Measurements from ENCODE around the gene EXOC6B.
"Not testable (repeated sequence)": the region's sequence is repeated elsewhere in the genome, so short reads cannot be mapped to it uniquely, and the experiment has no call there.

DNA sequence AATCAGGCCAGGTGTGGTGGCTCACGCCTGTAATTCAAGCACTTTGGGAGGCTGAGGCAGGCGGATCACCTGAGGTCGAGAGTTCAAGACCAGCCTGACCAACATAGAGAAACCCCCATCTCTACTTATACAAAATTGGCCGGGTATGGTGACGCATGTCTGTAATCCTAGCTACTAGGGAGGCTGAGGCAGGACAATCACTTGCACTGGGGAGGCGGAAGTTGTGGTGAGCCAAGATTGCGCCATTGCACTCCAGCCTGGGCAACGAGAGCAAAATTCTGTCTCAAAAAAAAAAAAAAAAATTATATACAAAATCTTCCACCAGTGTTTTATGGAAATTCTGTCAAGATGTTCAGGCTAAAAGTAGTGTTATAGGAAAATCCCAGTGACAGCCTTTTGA, 290.2 kb downstream of the EXOC6B start:
- TF ChIP-seq, protein P1, sequence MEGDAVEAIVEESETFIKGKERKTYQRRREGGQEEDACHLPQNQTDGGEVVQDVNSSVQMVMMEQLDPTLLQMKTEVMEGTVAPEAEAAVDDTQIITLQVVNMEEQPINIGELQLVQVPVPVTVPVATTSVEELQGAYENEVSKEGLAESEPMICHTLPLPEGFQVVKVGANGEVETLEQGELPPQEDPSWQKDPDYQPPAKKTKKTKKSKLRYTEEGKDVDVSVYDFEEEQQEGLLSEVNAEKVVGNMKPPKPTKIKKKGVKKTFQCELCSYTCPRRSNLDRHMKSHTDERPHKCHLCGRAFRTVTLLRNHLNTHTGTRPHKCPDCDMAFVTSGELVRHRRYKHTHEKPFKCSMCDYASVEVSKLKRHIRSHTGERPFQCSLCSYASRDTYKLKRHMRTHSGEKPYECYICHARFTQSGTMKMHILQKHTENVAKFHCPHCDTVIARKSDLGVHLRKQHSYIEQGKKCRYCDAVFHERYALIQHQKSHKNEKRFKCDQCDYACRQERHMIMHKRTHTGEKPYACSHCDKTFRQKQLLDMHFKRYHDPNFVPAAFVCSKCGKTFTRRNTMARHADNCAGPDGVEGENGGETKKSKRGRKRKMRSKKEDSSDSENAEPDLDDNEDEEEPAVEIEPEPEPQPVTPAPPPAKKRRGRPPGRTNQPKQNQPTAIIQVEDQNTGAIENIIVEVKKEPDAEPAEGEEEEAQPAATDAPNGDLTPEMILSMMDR (IDR thresholded peaks at IDR 0.05 in 4 of 5, conservative IDR thresholded peaks at IDR 0.05 in 1 of 5) = not testable (repeated sequence)
- not testable (repeated sequence) for TF ChIP-seq POLR2A (IDR thresholded peaks at IDR 0.05)

Measured in gastrocnemius medialis (tissue), 4 donors.